Midbrain (tissue), 1 donor: ENCODE measurements around the gene TUBG1.
"Not testable (repeated sequence)": the region's sequence is repeated elsewhere in the genome, so short reads cannot be mapped to it uniquely, and the experiment has no call there.

Experiments used
- DNase-seq: peaks from one replicate; lab custom pipeline; 2025; lab: John Stamatoyannopoulos, UW

TUBG1 gene

GRCh38 chr17:42623732-42624596 lies 14.5 kb downstream of the TUBG1 start:
- DNase-seq = no peak

- not testable (repeated sequence) for DNase-seq
These were observed 17.7 kb downstream of the TUBG1 start for GRCh38 chr17:42627032-42627764.

GRCh38 chr17:42629411-42630009 lies 20.0 kb downstream of the TUBG1 start:
- DNase-seq = no peak

- DNase-seq = no peak
These were observed 23.5 kb downstream of the TUBG1 start for GRCh38 chr17:42632949-42633444.

- no peak for DNase-seq
These were observed 30.1 kb downstream of the TUBG1 start for GRCh38 chr17:42639525-42640113.

GRCh38 chr17:42640121-42640520 lies 30.6 kb downstream of the TUBG1 start:
- no peak for DNase-seq

- DNase-seq = no peak
These were observed 32.9 kb downstream of the TUBG1 start for GRCh38 chr17:42642336-42642735.

- DNase-seq = no peak
These were observed 38.3 kb downstream of the TUBG1 start for GRCh38 chr17:42647778-42648177.

- no peak for DNase-seq
These were observed 41.9 kb downstream of the TUBG1 start for GRCh38 chr17:42651392-42651791.

- peak; percentile 60 for DNase-seq
These were observed 44.0 kb downstream of the TUBG1 start for GRCh38 chr17:42653179-42654124.

GRCh38 chr17:42655528-42655927 lies 46.0 kb downstream of the TUBG1 start:
- DNase-seq = no peak

- no peak for DNase-seq
These were observed 48.5 kb downstream of the TUBG1 start for GRCh38 chr17:42657824-42658588.

- peak; percentile 89 for DNase-seq
These were observed 49.8 kb downstream of the TUBG1 start, which contains the start of gene TUBG2 for GRCh38 chr17:42659079-42659931. Gene TUBG2 (plus strand): TSS chr17:42659284. CDS start chr17:42659504, 220 bp downstream.

GRCh38 chr17:42659932-42660274 lies 50.4 kb downstream of the TUBG1 start:
- DNase-seq = not testable (repeated sequence)

- DNase-seq = no peak
These were observed 51.3 kb downstream of the TUBG1 start for GRCh38 chr17:42660692-42661345.
